Activated CD4-positive, alpha-beta T cell treated with anti-CD3 and anti-CD28 coated beads for 4 hours (primary cell): ENCODE data around the gene LTV1.
"Not testable (repeated sequence)": the region's sequence is repeated elsewhere in the genome, so short reads cannot be mapped to it uniquely, and the experiment has no call there.

Experiments used
- DNase-seq, 2 donors: peaks; one replicate each; pipeline ENCODE4 v3.0.0-alpha.2; 2020

Gene LTV1

GRCh38 chr6:143842902-143843676, at the start of gene LTV1:
Gene LTV1, plus strand, starts transcription at chr6:143843338. Its CDS starts 140 bp downstream, at chr6:143843478.
- DNase-seq = peak; percentile 91 to 92

- DNase-seq = not testable (repeated sequence)
Observed at GRCh38 chr6:143796551-143796950, 46.6 kb upstream of the LTV1 start.

GRCh38 chr6:143798487-143798886, 44.7 kb upstream of the LTV1 start:
- DNase-seq = not testable (repeated sequence)

- no peak for DNase-seq
Observed at GRCh38 chr6:143802833-143803565, 40.1 kb upstream of the LTV1 start.

GRCh38 chr6:143803769-143804568, 39.2 kb upstream of the LTV1 start:
- no peak for DNase-seq

GRCh38 chr6:143804835-143805239, 38.3 kb upstream of the LTV1 start:
- no peak for DNase-seq

GRCh38 chr6:143806282-143807102, 36.6 kb upstream of the LTV1 start:
- DNase-seq = peak; percentile 68 to 76

- DNase-seq = no peak
Observed at GRCh38 chr6:143807103-143807772, 35.9 kb upstream of the LTV1 start.

- DNase-seq = no peak
Observed at GRCh38 chr6:143810745-143811144, 32.4 kb upstream of the LTV1 start.

- DNase-seq = no peak
Observed at GRCh38 chr6:143811501-143812157, 31.5 kb upstream of the LTV1 start.

- no peak for DNase-seq
Observed at GRCh38 chr6:143817621-143818020, 25.5 kb upstream of the LTV1 start.

GRCh38 chr6:143821359-143821758, 21.8 kb upstream of the LTV1 start:
- DNase-seq = no peak

- no peak for DNase-seq
Observed at GRCh38 chr6:143822584-143823024, 20.5 kb upstream of the LTV1 start.

- DNase-seq = no peak
Observed at GRCh38 chr6:143823548-143823947, 19.6 kb upstream of the LTV1 start.

GRCh38 chr6:143828572-143828971, 14.6 kb upstream of the LTV1 start:
- DNase-seq = no peak

GRCh38 chr6:143836150-143836549, 7.0 kb upstream of the LTV1 start:
- no peak for DNase-seq

- DNase-seq = no peak
Observed at GRCh38 chr6:143838395-143838794, 4.7 kb upstream of the LTV1 start.

GRCh38 chr6:143839196-143839595, 3.9 kb upstream of the LTV1 start:
- DNase-seq = no peak

- no peak for DNase-seq
Observed at GRCh38 chr6:143840595-143841265, 2.4 kb upstream of the LTV1 start.

- no peak for DNase-seq
Observed at GRCh38 chr6:143842461-143842901, 657 bp upstream of the LTV1 start.

- DNase-seq = no peak
Observed at GRCh38 chr6:143843677-143843999, 500 bp downstream of the LTV1 start.
